Measurements from ENCODE around the gene BMP10. TPM values are rescaled to one million over a fixed set of nuclear protein-coding genes. Genes with fewer than 3 reads are reported as not detected.

BMP10 gene
- total RNA-seq, 2 donors from 2014 or later = not detected

GRCh38 chr2:68819556-68819955 is 51.6 kb downstream of the BMP10 start:
- TF ChIP-seq, protein P1, sequence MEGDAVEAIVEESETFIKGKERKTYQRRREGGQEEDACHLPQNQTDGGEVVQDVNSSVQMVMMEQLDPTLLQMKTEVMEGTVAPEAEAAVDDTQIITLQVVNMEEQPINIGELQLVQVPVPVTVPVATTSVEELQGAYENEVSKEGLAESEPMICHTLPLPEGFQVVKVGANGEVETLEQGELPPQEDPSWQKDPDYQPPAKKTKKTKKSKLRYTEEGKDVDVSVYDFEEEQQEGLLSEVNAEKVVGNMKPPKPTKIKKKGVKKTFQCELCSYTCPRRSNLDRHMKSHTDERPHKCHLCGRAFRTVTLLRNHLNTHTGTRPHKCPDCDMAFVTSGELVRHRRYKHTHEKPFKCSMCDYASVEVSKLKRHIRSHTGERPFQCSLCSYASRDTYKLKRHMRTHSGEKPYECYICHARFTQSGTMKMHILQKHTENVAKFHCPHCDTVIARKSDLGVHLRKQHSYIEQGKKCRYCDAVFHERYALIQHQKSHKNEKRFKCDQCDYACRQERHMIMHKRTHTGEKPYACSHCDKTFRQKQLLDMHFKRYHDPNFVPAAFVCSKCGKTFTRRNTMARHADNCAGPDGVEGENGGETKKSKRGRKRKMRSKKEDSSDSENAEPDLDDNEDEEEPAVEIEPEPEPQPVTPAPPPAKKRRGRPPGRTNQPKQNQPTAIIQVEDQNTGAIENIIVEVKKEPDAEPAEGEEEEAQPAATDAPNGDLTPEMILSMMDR (IDR thresholded peaks at IDR 0.05) = no peak

GRCh38 chr2:68817306-68817705 is 53.9 kb downstream of the BMP10 start:
- Histone ChIP-seq H3K9ac (ENCODE audit: low read depth in 2 of 2, low read length in 2 of 2) (no peak overlapping the region), H3K27me3 (no peaks in the 10 kb centered on the region), H3K36me3 (no peaks in the 10 kb centered on the region), H3K4me1 (no peaks in the 10 kb centered on the region), H3K9me3 (no peaks in the 10 kb centered on the region), H3K27ac (no peak overlapping the region), H3K4me3 (no peak overlapping the region)
- intact Hi-C loops (cut with DNase I) = no loop called here
- DNase-seq = no peak
- TF ChIP-seq, protein P1 (IDR thresholded peaks at IDR 0.05) = no peak

More at GRCh38 chr2:68819556-68819955, 51.6 kb downstream of the BMP10 start:
- Histone ChIP-seq H3K9me3 (no peaks in the 10 kb centered on the region), H3K36me3 (no peaks in the 10 kb centered on the region), H3K9ac (ENCODE audit: low read depth in 2 of 2, low read length in 2 of 2) (no peak overlapping the region), H3K4me1 (no peaks in the 10 kb centered on the region), H3K27me3 (no peaks in the 10 kb centered on the region), H3K27ac (no peak overlapping the region), H3K4me3 (no peak overlapping the region)
- no peak for DNase-seq
- intact Hi-C loops (cut with DNase I) = no loop called here

Other genes with a start within 250 kb of the BMP10 start
- under 1 TPM; 0.07 to 0.08 TPM for gene PROKR1, start 227.8 kb downstream of the BMP10 start, total RNA-seq
- 1 to 10 TPM; 3.6 to 3.7 TPM for gene ARHGAP25, start 136.6 kb downstream of the BMP10 start, total RNA-seq
- under 1 TPM in 1 of 2 donors, not detected in 1; 0.32 TPM for gene GKN2, start 81.5 kb upstream of the BMP10 start, total RNA-seq
- not detected for gene GKN1, start 103.2 kb upstream of the BMP10 start, total RNA-seq
- gene ANTXR1, start 141.8 kb upstream of the BMP10 start, total RNA-seq = 10 to 100 TPM in 1 of 2 donors, 1 to 10 TPM in 1; 8.1 to 17.0 TPM